ENCODE data around the gene STAP2.

DNA sequence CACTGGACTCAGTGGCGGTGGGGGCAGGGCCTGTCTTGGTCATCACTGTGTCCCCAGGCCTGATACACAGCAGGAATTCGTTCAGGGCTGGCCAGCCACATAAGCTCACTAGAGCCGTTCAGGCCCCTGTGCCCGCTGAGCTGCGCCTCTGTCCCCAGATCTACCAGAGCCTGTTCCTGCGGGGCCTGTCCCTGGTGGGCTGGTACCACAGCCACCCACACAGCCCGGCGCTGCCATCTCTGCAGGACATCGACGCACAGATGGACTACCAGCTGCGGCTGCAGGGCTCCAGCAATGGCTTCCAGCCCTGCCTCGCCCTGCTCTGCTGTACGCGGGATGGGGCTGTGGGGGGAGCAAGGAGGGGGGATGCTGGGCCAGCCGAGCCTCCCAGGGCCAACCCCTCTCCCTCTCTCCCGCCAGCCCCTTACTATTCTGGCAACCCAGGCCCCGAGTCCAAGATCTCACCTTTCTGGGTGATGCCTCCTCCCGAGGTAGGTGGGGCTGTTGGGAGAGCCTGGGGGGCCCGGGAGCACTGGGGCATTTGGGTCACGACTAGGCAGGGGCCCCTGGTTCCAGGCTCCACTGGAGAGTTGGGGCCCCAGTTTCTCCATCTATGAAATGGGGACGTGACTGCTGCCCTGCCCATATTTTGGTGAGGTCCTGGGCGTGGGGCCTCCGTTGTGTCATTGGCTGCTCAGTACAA, 18.6 kb upstream of the STAP2 start:
- TF ChIP-seq NR2C2 (IDR thresholded peaks at IDR 0.05; ENCODE audit: borderline replicate concordance, control insufficient read depth, insufficient read length, low read depth) = no peak
- TF ChIP-seq, protein P1, sequence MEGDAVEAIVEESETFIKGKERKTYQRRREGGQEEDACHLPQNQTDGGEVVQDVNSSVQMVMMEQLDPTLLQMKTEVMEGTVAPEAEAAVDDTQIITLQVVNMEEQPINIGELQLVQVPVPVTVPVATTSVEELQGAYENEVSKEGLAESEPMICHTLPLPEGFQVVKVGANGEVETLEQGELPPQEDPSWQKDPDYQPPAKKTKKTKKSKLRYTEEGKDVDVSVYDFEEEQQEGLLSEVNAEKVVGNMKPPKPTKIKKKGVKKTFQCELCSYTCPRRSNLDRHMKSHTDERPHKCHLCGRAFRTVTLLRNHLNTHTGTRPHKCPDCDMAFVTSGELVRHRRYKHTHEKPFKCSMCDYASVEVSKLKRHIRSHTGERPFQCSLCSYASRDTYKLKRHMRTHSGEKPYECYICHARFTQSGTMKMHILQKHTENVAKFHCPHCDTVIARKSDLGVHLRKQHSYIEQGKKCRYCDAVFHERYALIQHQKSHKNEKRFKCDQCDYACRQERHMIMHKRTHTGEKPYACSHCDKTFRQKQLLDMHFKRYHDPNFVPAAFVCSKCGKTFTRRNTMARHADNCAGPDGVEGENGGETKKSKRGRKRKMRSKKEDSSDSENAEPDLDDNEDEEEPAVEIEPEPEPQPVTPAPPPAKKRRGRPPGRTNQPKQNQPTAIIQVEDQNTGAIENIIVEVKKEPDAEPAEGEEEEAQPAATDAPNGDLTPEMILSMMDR (IDR thresholded peaks at IDR 0.05 in 2 of 3, conservative IDR thresholded peaks at IDR 0.05 in 1 of 3; ENCODE audit: control insufficient read depth in 2 of 3, extremely low read depth in 1 of 3, insufficient read depth in 1 of 3, low read depth in 3 of 3, low read length in 3 of 3) = no peak
- TF ChIP-seq, protein P2, sequence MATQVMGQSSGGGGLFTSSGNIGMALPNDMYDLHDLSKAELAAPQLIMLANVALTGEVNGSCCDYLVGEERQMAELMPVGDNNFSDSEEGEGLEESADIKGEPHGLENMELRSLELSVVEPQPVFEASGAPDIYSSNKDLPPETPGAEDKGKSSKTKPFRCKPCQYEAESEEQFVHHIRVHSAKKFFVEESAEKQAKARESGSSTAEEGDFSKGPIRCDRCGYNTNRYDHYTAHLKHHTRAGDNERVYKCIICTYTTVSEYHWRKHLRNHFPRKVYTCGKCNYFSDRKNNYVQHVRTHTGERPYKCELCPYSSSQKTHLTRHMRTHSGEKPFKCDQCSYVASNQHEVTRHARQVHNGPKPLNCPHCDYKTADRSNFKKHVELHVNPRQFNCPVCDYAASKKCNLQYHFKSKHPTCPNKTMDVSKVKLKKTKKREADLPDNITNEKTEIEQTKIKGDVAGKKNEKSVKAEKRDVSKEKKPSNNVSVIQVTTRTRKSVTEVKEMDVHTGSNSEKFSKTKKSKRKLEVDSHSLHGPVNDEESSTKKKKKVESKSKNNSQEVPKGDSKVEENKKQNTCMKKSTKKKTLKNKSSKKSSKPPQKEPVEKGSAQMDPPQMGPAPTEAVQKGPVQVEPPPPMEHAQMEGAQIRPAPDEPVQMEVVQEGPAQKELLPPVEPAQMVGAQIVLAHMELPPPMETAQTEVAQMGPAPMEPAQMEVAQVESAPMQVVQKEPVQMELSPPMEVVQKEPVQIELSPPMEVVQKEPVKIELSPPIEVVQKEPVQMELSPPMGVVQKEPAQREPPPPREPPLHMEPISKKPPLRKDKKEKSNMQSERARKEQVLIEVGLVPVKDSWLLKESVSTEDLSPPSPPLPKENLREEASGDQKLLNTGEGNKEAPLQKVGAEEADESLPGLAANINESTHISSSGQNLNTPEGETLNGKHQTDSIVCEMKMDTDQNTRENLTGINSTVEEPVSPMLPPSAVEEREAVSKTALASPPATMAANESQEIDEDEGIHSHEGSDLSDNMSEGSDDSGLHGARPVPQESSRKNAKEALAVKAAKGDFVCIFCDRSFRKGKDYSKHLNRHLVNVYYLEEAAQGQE (IDR thresholded peaks at IDR 0.05; ENCODE audit: low read depth, low read length) = no peak
- TF ChIP-seq ZBED1 (IDR thresholded peaks at IDR 0.05; ENCODE audit: borderline replicate concordance) = no peak
- TF ChIP-seq KDM1A (IDR thresholded peaks at IDR 0.05; ENCODE audit: borderline replicate concordance) = no peak
- TF ChIP-seq, protein P3, sequence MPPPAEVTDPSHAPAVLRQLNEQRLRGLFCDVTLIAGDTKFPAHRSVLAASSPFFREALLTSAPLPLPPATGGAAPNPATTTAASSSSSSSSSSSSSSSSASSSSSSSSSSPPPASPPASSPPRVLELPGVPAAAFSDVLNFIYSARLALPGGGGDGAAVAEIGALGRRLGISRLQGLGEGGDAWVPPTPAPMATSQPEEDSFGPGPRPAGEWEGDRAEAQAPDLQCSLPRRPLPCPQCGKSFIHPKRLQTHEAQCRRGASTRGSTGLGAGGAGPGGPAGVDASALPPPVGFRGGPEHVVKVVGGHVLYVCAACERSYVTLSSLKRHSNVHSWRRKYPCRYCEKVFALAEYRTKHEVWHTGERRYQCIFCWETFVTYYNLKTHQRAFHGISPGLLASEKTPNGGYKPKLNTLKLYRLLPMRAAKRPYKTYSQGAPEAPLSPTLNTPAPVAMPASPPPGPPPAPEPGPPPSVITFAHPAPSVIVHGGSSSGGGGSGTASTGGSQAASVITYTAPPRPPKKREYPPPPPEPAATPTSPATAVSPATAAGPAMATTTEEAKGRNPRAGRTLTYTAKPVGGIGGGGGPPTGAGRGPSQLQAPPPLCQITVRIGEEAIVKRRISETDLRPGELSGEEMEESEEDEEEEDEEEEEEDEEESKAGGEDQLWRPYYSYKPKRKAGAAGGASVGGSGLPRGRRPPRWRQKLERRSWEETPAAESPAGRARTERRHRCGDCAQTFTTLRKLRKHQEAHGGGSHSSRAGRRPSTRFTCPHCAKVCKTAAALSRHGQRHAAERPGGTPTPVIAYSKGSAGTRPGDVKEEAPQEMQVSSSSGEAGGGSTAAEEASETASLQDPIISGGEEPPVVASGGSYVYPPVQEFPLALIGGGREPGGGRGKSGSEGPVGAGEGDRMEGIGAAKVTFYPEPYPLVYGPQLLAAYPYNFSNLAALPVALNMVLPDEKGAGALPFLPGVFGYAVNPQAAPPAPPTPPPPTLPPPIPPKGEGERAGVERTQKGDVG (CRISPR knock-in tag; IDR thresholded peaks at IDR 0.05) = no peak
- no peak for TF ChIP-seq EP300 (IDR thresholded peaks at IDR 0.05; ENCODE audit: borderline replicate concordance in 1 of 2, control insufficient read depth in 1 of 2, low read depth in 2 of 2, low read length in 2 of 2)
- no peak for TF ChIP-seq SRF (IDR thresholded peaks at IDR 0.05; ENCODE audit: low read depth in 2 of 2, low read length in 2 of 2)
- no peak for TF ChIP-seq TCF12 (IDR thresholded peaks at IDR 0.05; ENCODE audit: low read depth, low read length)
- TF ChIP-seq SUZ12 (IDR thresholded peaks at IDR 0.05; ENCODE audit: unreplicated experiment) = no peak
- no peak for TF ChIP-seq BACH1 (IDR thresholded peaks at IDR 0.05; ENCODE audit: borderline replicate concordance)
- TF ChIP-seq EGR1 (IDR thresholded peaks at IDR 0.05; ENCODE audit: borderline replicate concordance in 1 of 2, low read depth in 2 of 2, low read length in 2 of 2) = no peak
- no peak for TF ChIP-seq SIN3A (IDR thresholded peaks at IDR 0.05; ENCODE audit: low read depth, low read length)
- TF ChIP-seq, protein P4, sequence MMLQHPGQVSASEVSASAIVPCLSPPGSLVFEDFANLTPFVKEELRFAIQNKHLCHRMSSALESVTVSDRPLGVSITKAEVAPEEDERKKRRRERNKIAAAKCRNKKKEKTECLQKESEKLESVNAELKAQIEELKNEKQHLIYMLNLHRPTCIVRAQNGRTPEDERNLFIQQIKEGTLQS (IDR thresholded peaks at IDR 0.05; ENCODE audit: borderline replicate concordance, extremely low read depth, low read depth, low read length) = no peak

All from GM12878 (cell line).